ENCODE measurements around the gene ACOT4. TPM values are rescaled to one million over a fixed set of nuclear protein-coding genes. Genes with fewer than 3 reads are reported as not detected.

ACOT4 gene
- total RNA-seq, 5 donors from 2014 or later (not counting 1 experiment from before 2014, with no cell fraction given), result 0.55 to 1.6 (median 1.2) TPM

GRCh38 chr14:73607241-73607640 lies 15.6 kb downstream of the ACOT4 start:
- CTCF ChIA-PET, result interaction anchor here in 1 of 2 donors (1.1 kb wide), 1 partner anchor 26 kb away, joined by 3 read pairs; no protein-coding TSS in a partner anchor
- H3K36me3 Mint-ChIP-seq, result no peaks in the 10 kb centered on the region
- no peaks in the 10 kb centered on the region for H3K9me3 Mint-ChIP-seq
- WGBS (ENCODE audit: insufficient coverage), result no CpG with 5 or more reads among the region's 1 CpG
- H3K4me3 ChIP-seq (ENCODE audit: control insufficient read depth in 1 of 2, extremely low read depth in 1 of 2, low read length in 1 of 2), result no peak overlapping the region
- no peaks in the 10 kb centered on the region for H3K27me3 ChIP-seq (replicated peaks in 1 of 2; ENCODE audit: control insufficient read depth in 2 of 2, extremely low read depth in 1 of 2, insufficient read depth in 2 of 2, low read length in 1 of 2)
- no peak overlapping the region for H3K27ac ChIP-seq (ENCODE audit: low read length)
- no peak for DNase-seq
- H3K27ac Mint-ChIP-seq, result no peak overlapping the region
- H3K27me3 Mint-ChIP-seq, result peaks cover 0 to 4% of the 10 kb centered on the region in 2 donors
- peaks cover 0 to 4% of the 10 kb centered on the region in 2 experiments for H3K4me1 ChIP-seq (ENCODE audit: control insufficient read depth in 1 of 2, extremely low read depth in 1 of 2, insufficient read depth in 2 of 2, low read length in 2 of 2)
- H3K4me1 Mint-ChIP-seq, result peaks cover 0 to 3% (median 1%) of the 10 kb centered on the region in 3 donors
- H3K4me3 Mint-ChIP-seq, result no peak overlapping the region
- H3K36me3 ChIP-seq (ENCODE audit: control insufficient read depth in 2 of 2, extremely low read depth in 1 of 2, insufficient read depth in 1 of 2, low read length in 1 of 2), result no peaks in the 10 kb centered on the region
- POLR2A ChIA-PET, result no interaction called here
- no peaks in the 10 kb centered on the region for H3K9me3 ChIP-seq
- no peak for ATAC-seq (replicated peaks in 1 of 4)

GRCh38 chr14:73610687-73611086 lies 19.0 kb downstream of the ACOT4 start:
- no peak overlapping the region for H3K27ac Mint-ChIP-seq
- 53% methylated on average over 2 of the region's 2 CpGs for WGBS (ENCODE audit: insufficient coverage)
- Histone ChIP-seq H3K4me3 (ENCODE audit: control insufficient read depth in 1 of 2, extremely low read depth in 1 of 2, low read length in 1 of 2) (no peak overlapping the region), H3K36me3 (ENCODE audit: control insufficient read depth in 2 of 2, extremely low read depth in 1 of 2, insufficient read depth in 1 of 2, low read length in 1 of 2) (no peaks in the 10 kb centered on the region), H3K27ac (ENCODE audit: low read length) (no peak overlapping the region), H3K27me3 (replicated peaks in 1 of 2; ENCODE audit: control insufficient read depth in 2 of 2, extremely low read depth in 1 of 2, insufficient read depth in 2 of 2, low read length in 1 of 2) (no peaks in the 10 kb centered on the region), H3K9me3 (no peaks in the 10 kb centered on the region), H3K4me1 (ENCODE audit: control insufficient read depth in 1 of 2, extremely low read depth in 1 of 2, insufficient read depth in 2 of 2, low read length in 2 of 2) (peaks cover 0 to 10% of the 10 kb centered on the region in 2 experiments)
- DNase-seq (no peak), ATAC-seq (replicated peaks in 1 of 4) (no peak)
- no peak overlapping the region for H3K4me3 Mint-ChIP-seq
- H3K36me3 Mint-ChIP-seq, result no peaks in the 10 kb centered on the region
- peaks cover 5 to 6% (median 6%) of the 10 kb centered on the region in 3 donors for H3K4me1 Mint-ChIP-seq
- no peaks in the 10 kb centered on the region for H3K27me3 Mint-ChIP-seq
- ChIA-PET POLR2A (no interaction called here), CTCF (no interaction called here)
- no peaks in the 10 kb centered on the region for H3K9me3 Mint-ChIP-seq

- Mint-ChIP-seq H3K9me3 (no peaks in the 10 kb centered on the region), H3K4me1 (peaks cover 5 to 6% (median 6%) of the 10 kb centered on the region in 3 donors), H3K36me3 (no peaks in the 10 kb centered on the region), H3K4me3 (peak within 1 kb of the TSS; percentile 80 to 88 (median 85)), H3K27ac (peak within 1 kb of the TSS; percentile 83 to 92), H3K27me3 (no peaks in the 10 kb centered on the region)
- ATAC-seq (replicated peaks in 1 of 4) (peak; percentile 89 to 92 (median 90)), DNase-seq (peak; percentile 43 to 83 (median 60))
- Histone ChIP-seq H3K27ac (ENCODE audit: low read length) (peak within 1 kb of the TSS; percentile 72), H3K9me3 (no peaks in the 10 kb centered on the region), H3K36me3 (ENCODE audit: control insufficient read depth in 2 of 2, extremely low read depth in 1 of 2, insufficient read depth in 1 of 2, low read length in 1 of 2) (no peaks in the 10 kb centered on the region), H3K4me3 (ENCODE audit: control insufficient read depth in 1 of 2, extremely low read depth in 1 of 2, low read length in 1 of 2) (peak within 1 kb of the TSS; percentile 63 to 72), H3K27me3 (replicated peaks in 1 of 2; ENCODE audit: control insufficient read depth in 2 of 2, extremely low read depth in 1 of 2, insufficient read depth in 2 of 2, low read length in 1 of 2) (no peaks in the 10 kb centered on the region), H3K4me1 (ENCODE audit: control insufficient read depth in 1 of 2, extremely low read depth in 1 of 2, insufficient read depth in 2 of 2, low read length in 2 of 2) (peaks cover 0 to 10% of the 10 kb centered on the region in 2 experiments)
- WGBS (ENCODE audit: insufficient coverage), result under 1% methylated on average over 84 of the region's 84 CpGs
- ChIA-PET POLR2A (interaction anchor here (0.6 to 1.1 kb wide), 2 partner anchors 43 to 45 kb away, joined by 3 to 9 read pairs; partner anchors contain the start of gene ACOT2 (in 1 of the 2)), CTCF (interaction anchor here (0.6 to 1.5 kb wide), 6 partner anchors 21 to 76 kb away, joined by 3 to 17 read pairs (median 4); partner anchors contain the start of genes ACOT2 (in 1 of the 2) and ACOT4 (in 1 of the 2))
Observed at GRCh38 chr14:73612339-73613045, 20.8 kb downstream of the ACOT4 start, which contains the start of gene ACOT6. Gene ACOT6 (plus strand): TSS chr14:73612517. CDS start chr14:73612572, 55 bp downstream.

- ChIA-PET POLR2A (interaction anchor here (0.6 to 1.1 kb wide), 2 partner anchors 44 to 46 kb away, joined by 3 to 9 read pairs; partner anchors contain the start of gene ACOT2 (in 1 of the 2)), CTCF (interaction anchor here (0.6 to 1.5 kb wide), 6 partner anchors 20 to 76 kb away, joined by 3 to 17 read pairs (median 4); partner anchors contain the start of genes ACOT2 (in 1 of the 2) and ACOT4 (in 1 of the 2))
- H3K4me3 Mint-ChIP-seq, result peak overlapping the region; percentile 80 to 88 (median 85)
- H3K4me3 ChIP-seq (ENCODE audit: control insufficient read depth in 1 of 2, extremely low read depth in 1 of 2, low read length in 1 of 2), result peak overlapping the region; percentile 63 to 72
- 18% methylated on average over 10 of the region's 13 CpGs for WGBS (ENCODE audit: insufficient coverage)
- DNase-seq (no peak), ATAC-seq (replicated peaks in 1 of 4) (peak; percentile 5 to 21 (median 12))
- H3K9me3 Mint-ChIP-seq, result no peaks in the 10 kb centered on the region
- peaks cover 5 to 6% (median 6%) of the 10 kb centered on the region in 3 donors for H3K4me1 Mint-ChIP-seq
- H3K27ac Mint-ChIP-seq, result peak overlapping the region; percentile 83 to 92
- H3K4me1 ChIP-seq (ENCODE audit: control insufficient read depth in 1 of 2, extremely low read depth in 1 of 2, insufficient read depth in 2 of 2, low read length in 2 of 2), result peaks cover 0 to 10% of the 10 kb centered on the region in 2 experiments
- peak overlapping the region; percentile 49 for H3K27ac ChIP-seq (ENCODE audit: low read length)
- no peaks in the 10 kb centered on the region for H3K27me3 Mint-ChIP-seq
- H3K36me3 ChIP-seq (ENCODE audit: control insufficient read depth in 2 of 2, extremely low read depth in 1 of 2, insufficient read depth in 1 of 2, low read length in 1 of 2), result no peaks in the 10 kb centered on the region
- H3K36me3 Mint-ChIP-seq, result no peaks in the 10 kb centered on the region
- H3K27me3 ChIP-seq (replicated peaks in 1 of 2; ENCODE audit: control insufficient read depth in 2 of 2, extremely low read depth in 1 of 2, insufficient read depth in 2 of 2, low read length in 1 of 2), result no peaks in the 10 kb centered on the region
- H3K9me3 ChIP-seq, result no peaks in the 10 kb centered on the region
Observed at GRCh38 chr14:73613046-73613383, 21.3 kb downstream of the ACOT4 start.

- no CpG with 5 or more reads among the region's 3 CpGs for WGBS (ENCODE audit: insufficient coverage)
- no peak overlapping the region for H3K27ac ChIP-seq (ENCODE audit: low read length)
Observed at GRCh38 chr14:73613419-73613963, 21.8 kb downstream of the ACOT4 start.

GRCh38 chr14:73616831-73617230 lies 25.2 kb downstream of the ACOT4 start:
- ATAC-seq (replicated peaks in 1 of 4) (no peak), DNase-seq (no peak)
- Histone ChIP-seq H3K4me3 (ENCODE audit: control insufficient read depth in 1 of 2, extremely low read depth in 1 of 2, low read length in 1 of 2) (no peak overlapping the region), H3K27me3 (replicated peaks in 1 of 2; ENCODE audit: control insufficient read depth in 2 of 2, extremely low read depth in 1 of 2, insufficient read depth in 2 of 2, low read length in 1 of 2) (no peaks in the 10 kb centered on the region), H3K4me1 (ENCODE audit: control insufficient read depth in 1 of 2, extremely low read depth in 1 of 2, insufficient read depth in 2 of 2, low read length in 2 of 2) (peaks cover 0 to 10% of the 10 kb centered on the region in 2 experiments), H3K27ac (ENCODE audit: low read length) (no peak overlapping the region), H3K36me3 (ENCODE audit: control insufficient read depth in 2 of 2, extremely low read depth in 1 of 2, insufficient read depth in 1 of 2, low read length in 1 of 2) (no peaks in the 10 kb centered on the region), H3K9me3 (no peaks in the 10 kb centered on the region)
- H3K4me3 Mint-ChIP-seq, result no peak overlapping the region
- POLR2A ChIA-PET, result interaction anchor here in 1 of 2 donors (0.6 kb wide), 1 partner anchor 391 kb away, joined by 5 read pairs; no protein-coding TSS in a partner anchor
- CTCF ChIA-PET, result no interaction called here
- 89% methylated on average over 4 of the region's 4 CpGs for WGBS (ENCODE audit: insufficient coverage)
- H3K27me3 Mint-ChIP-seq, result no peaks in the 10 kb centered on the region
- no peaks in the 10 kb centered on the region for H3K36me3 Mint-ChIP-seq
- no peak overlapping the region for H3K27ac Mint-ChIP-seq
- no peaks in the 10 kb centered on the region for H3K9me3 Mint-ChIP-seq
- peaks cover 5 to 6% (median 6%) of the 10 kb centered on the region in 3 donors for H3K4me1 Mint-ChIP-seq

More at GRCh38 chr14:73613419-73613963, 21.8 kb downstream of the ACOT4 start:
- no peaks in the 10 kb centered on the region for H3K27me3 Mint-ChIP-seq
- peak overlapping the region; percentile 80 to 88 (median 85) for H3K4me3 Mint-ChIP-seq
- H3K36me3 ChIP-seq (ENCODE audit: control insufficient read depth in 2 of 2, extremely low read depth in 1 of 2, insufficient read depth in 1 of 2, low read length in 1 of 2), result no peaks in the 10 kb centered on the region
- ChIA-PET POLR2A (interaction anchor here in 1 of 2 donors (0.7 to 1.1 kb wide), 2 partner anchors 46 to 1223 kb away, joined by 7 to 9 read pairs; no protein-coding TSS in a partner anchor), CTCF (interaction anchor here in 1 of 2 donors (1.4 to 1.5 kb wide), 2 partner anchors 22 to 45 kb away, joined by 4 to 17 read pairs; partner anchors contain the start of genes ACOT2 and ACOT4)
- H3K4me3 ChIP-seq (ENCODE audit: control insufficient read depth in 1 of 2, extremely low read depth in 1 of 2, low read length in 1 of 2), result peak overlapping the region in 1 of 2 donors; percentile 63
- peaks cover 5 to 6% (median 6%) of the 10 kb centered on the region in 3 donors for H3K4me1 Mint-ChIP-seq
- H3K36me3 Mint-ChIP-seq, result no peaks in the 10 kb centered on the region
- H3K9me3 Mint-ChIP-seq, result no peaks in the 10 kb centered on the region
- H3K9me3 ChIP-seq, result no peaks in the 10 kb centered on the region
- H3K27me3 ChIP-seq (replicated peaks in 1 of 2; ENCODE audit: control insufficient read depth in 2 of 2, extremely low read depth in 1 of 2, insufficient read depth in 2 of 2, low read length in 1 of 2), result no peaks in the 10 kb centered on the region
- H3K4me1 ChIP-seq (ENCODE audit: control insufficient read depth in 1 of 2, extremely low read depth in 1 of 2, insufficient read depth in 2 of 2, low read length in 2 of 2), result peaks cover 0 to 10% of the 10 kb centered on the region in 2 experiments
- DNase-seq (no peak), ATAC-seq (replicated peaks in 1 of 4) (no peak)
- peak overlapping the region in 1 of 2 donors; percentile 92 for H3K27ac Mint-ChIP-seq

Data from T-cell (primary cell).